GM20431 (cell line): ENCODE measurements around the gene VAPB.

Source experiments
- in situ Hi-C: fragments of 300-500 bp; cut with MseI, MboI; formaldehyde crosslinking; loops from one replicate; pipeline ENCODE4 v1.15.0; 2020; ENCODE audit warnings: low sequenced_read_pairs; ENCODE audit not compliant: unreplicated experiment

The VAPB gene

DNA sequence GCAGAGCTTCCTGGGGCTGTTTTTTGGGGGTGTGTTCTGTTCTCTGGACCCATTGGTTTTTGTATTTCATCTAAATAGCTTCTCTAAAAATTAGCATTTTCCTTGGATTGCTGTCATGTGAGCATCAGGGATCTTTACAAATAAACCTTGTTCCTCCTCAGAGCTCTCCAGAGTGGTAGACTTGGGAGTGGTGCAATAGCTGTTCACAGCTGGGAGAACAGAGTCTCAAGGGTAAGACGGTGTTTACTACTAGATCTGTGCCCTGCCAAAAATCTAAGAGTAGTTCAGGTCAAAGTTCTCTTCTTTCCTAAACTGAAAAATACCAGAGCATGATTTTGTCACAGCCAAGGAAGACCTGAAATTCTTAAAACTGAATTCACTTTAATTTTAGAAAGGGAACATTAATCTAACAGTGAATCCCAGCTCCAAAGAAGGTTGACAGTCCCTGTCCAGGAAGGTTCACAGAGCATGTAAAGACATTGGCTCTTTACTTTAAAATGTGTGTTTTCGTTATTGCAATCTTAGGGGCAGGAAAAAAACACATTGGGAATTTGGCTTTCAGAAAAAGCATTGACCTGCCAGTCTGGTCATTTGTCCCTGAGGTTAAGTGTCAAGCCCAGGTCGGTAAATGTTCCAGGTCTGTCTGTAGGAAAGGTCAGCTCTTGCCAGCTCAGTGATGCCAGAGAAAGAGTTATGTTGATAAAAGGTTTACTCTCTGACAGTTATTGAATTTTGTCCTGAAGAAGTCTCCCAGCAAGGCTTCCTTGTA is 43.3 kb downstream of the VAPB start:
- in situ Hi-C loops, result no loop called here

DNA sequence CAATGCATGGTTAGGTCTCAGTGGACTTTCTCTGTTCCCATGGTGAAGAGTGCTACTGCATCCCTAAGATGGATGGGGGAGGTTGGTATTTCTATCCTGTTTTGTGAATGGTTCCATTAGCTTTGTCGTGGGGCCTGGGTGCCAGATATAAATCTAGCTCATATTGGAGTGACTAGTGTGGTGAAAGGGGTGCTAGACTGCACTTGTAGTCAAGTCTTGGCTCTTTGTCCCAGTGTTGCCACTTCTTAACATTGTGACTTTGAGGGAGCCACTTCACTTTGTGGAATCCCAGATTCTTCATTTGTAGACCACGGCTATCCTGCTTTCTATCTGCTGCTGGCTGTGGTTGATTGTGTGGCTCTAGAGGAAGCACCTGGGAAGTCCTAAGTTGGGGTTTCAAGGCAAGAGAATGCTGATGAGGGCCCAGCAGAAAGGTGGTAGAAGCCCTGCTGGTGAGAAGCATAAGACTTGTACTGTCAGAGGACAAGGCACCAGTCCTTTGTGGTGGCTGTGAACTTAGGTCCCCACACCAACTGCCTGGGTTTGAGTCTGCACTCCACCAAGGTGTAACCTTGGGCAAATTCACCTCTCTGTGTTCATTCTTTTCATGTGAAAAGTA is 44.1 kb downstream of the VAPB start:
- in situ Hi-C loops, result no loop called here

DNA sequence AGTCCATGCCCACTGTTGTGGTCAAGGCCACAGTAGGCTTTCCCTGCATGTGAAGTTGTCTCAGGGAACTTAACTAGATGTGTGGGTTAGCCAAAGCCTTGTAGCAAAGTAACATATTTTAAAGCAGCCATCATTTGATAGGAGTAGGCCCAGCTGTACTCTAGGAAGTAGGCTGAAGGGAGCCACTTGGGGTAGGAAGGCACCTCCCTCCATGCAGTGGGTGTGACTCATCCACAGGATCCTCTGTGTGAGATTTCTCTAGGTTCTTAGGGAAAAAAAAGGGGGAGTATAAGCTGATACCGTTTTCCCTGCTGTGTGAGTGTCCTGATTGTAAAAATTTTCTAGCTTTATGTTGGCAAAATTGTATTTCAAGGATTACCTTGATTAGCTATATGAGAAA is 44.7 kb downstream of the VAPB start:
- in situ Hi-C loops, result no loop called here

DNA sequence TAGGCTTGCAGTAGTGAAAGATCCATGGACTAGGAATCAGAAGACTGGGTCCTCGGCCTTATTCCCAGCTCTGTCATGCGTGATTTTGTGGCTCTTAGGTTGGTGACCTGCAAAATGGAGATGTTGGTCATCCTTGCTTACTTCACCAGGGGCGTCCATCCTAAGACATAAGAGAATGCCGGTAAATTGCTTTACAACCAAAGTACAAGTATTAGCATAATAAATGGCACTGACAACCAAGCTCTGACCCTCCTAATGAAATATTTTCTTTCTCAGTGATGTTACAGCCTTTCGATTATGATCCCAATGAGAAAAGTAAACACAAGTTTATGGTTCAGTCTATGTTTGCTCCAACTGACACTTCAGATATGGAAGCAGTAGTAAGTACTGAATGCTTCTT is 45.3 kb downstream of the VAPB start:
- in situ Hi-C loops, result no loop called here

DNA sequence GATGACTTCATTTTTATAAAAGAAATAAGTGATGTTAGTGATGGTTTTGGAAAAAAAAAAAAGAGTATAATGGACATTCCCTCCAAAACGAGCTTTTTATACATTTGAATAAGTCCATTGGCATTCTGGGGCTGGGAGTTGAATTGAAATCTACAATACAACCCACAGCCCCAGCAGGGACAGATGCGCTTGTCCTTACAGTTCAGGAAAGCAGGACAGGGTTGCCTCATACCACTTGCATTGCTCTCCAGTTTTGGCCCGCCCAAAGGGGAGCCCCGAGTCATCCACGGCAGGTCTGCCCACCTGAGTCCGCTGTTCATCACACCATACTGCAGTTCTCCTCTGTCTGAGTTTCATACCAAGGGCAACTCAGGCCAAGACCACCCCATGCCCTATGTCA is 46.2 kb downstream of the VAPB start:
- in situ Hi-C loops, result no loop called here

DNA sequence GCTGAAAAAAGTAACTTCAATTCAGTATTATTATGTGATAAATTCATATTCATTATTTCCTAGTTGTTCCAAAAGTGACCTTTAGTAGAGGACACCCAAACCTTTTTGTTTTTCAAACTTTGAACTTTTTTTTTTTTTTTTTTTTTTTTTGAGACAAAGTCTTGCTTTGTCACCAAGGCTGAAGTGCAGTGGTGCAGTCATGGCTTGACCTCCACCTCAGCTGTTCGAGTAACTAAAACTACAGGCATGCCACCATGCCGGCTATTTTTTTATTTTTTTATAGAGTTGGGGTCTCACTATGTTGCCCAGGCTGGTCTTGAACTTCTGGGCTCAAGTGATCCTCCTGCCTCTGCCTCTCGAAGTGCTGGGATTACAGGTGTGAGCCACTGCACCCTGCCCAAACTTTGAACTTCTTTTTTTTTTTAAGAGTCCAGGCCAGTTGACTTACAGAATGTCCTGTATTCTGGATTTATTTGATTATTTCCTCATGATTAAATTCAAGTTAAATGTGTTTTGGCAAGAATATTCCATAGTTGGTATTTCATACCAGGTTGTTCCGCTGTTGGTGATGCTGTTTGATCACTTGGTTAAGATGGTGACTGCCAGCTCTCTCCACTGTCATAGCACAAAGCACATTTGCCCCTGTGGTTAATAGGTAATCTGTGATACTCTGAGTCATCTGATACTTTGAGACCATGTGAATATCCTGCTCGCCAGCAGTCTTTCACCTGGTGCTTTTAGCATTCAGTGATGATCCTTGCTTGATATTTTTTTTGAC is 48.0 kb downstream of the VAPB start:
- in situ Hi-C loops, result no loop called here

DNA sequence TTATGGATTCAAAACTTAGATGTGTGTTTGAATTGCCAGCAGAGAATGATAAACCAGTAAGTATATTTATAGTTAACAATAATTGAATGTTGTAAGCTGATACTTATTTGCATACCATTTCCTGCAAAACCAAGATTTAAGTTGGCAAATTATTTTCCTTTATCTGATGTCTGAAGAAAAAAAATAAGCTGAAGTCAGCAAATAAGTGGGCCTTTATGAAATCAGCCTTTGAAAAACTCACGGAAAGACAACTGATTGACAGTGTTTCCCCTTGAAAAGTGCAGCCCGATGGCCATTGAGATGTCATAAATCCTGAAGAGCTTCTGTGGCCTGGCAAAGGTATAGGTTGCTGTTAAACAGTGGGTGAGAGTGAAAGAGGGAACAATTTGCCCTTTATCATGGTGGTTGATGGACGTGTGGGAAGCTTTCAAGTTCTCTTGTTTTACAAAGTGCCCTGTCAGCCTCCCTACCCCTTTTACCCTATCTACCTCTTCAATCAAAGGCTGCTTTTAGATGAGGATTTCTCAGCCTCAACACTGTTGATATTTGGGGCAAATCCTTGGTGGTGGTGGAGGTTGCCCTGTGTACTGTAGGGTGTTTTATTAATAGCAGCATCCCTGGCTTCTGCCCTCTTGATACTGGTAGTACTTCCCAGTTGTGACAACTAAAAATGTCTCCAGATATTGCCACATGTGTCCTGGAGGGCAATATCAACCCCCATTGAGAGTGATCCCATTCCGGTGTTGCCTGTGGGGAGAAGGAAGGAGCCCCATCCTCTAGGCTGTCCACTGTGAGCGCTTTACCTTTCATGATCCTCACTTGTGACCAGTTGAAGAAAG is 50.2 kb downstream of the VAPB start:
- in situ Hi-C loops, result no loop called here

DNA sequence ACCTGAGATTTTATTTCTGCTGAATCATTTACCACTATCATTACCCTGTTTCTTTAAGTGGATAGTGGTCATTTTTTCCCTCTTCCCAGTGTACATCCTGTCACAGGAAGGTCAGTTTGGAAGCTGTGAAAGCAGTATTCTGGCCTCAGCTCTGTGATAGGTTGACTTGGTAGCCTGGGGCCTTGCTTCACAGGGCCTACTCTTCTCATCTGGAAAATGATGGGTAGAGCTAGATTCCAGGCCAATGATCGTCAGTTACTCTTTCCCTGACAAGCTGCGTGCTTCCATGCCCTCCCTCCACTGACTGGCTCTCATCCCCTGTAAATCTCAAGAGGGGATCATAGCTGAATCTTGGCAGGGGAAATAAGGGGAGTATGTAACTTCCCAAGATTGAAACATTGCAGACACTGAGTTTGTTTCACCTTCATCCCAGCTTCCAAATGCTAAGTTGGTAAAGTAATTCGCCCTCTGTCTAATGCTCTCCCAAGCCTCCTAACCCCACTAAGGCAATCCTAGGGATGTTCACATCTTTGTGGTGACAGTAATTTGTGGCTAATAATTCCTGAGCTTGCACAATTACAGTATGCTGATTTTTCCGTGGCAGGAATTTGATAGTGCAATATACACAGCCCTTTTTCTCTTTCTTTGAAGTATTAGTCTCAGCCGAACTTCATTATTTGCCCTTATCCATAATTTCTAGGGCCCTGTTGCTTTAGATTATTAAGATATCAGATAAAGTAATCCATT is 51.2 kb downstream of the VAPB start:
- in situ Hi-C loops, result no loop called here

DNA sequence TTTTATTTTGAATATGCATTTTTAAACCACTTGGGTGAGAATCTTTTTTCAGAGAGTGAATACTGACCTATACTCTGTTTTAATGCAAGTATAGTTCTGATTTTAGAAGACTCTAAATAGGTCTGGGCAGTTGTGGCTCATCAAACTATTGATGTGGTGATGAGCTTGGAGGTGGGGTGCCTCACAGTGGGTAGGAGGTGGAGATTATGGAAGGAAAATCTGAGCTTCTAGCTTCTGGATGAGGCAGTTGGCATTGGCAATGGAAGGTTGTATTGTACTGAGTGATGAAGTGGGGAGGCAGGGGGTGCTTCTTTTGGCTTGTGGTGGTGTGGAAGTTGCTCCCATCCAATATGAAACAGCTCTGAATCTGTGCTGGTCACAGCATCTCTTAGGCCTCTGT is 52.7 kb downstream of the VAPB start:
- in situ Hi-C loops, result no loop called here

DNA sequence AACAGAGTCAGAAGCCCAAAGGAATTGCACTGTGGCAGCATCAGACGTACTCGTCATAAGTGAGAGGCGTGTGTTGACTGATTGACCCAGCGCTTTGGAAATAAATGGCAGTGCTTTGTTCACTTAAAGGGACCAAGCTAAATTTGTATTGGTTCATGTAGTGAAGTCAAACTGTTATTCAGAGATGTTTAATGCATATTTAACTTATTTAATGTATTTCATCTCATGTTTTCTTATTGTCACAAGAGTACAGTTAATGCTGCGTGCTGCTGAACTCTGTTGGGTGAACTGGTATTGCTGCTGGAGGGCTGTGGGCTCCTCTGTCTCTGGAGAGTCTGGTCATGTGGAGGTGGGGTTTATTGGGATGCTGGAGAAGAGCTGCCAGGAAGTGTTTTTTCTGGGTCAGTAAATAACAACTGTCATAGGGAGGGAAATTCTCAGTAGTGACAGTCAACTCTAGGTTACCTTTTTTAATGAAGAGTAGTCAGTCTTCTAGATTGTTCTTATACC is 55.8 kb downstream of the VAPB start:
- in situ Hi-C loops, result no loop called here

DNA sequence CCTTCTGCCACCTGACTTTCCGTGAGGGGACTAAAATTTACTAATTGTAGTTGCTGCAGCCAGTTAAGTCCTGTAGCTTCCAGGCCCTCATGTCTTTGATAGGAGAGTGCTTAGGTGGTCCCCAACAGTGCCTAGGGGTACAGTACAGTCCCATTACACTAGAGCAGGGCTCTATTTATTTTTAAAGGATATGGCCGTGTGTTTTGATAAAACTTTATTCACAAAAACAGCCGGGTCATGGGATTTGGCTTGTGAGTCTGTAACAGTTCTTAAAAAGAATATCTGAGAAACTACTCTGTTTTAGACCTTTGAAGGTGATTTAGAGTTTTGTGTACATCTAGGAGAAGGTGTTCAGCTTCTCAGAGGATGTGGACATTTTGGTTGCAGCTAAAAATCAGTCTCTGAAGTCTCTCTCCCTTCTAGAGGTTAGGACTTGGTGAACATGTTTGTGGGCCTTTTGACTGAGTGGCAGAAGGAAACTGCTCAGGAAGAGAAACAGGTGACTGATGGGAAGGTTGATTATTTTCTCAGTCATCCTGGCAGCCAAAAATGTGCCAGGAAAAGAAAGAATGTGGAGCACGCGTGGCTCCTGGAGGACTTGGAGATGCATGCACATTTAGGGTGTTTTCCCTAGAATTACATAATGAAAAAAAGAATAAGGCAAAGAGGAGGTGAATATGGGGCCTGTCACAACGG is 57.4 kb downstream of the VAPB start:
- in situ Hi-C loops, result no loop called here

DNA sequence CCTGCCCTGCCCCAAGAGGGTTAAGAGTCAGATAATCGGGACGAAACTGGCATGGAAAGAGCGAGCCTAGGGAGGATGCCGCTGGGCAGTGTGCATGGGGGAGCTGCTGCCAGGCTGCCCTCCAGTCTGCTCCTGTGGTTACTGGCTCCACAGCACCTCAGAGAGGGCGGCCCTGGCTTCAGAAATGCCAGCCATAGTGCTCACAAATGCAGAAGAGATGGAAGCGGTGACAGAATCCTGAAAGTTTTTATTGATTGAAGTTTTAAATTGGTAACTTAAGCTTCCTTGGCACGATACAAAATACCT is 57.9 kb downstream of the VAPB start:
- in situ Hi-C loops, result no loop called here

DNA sequence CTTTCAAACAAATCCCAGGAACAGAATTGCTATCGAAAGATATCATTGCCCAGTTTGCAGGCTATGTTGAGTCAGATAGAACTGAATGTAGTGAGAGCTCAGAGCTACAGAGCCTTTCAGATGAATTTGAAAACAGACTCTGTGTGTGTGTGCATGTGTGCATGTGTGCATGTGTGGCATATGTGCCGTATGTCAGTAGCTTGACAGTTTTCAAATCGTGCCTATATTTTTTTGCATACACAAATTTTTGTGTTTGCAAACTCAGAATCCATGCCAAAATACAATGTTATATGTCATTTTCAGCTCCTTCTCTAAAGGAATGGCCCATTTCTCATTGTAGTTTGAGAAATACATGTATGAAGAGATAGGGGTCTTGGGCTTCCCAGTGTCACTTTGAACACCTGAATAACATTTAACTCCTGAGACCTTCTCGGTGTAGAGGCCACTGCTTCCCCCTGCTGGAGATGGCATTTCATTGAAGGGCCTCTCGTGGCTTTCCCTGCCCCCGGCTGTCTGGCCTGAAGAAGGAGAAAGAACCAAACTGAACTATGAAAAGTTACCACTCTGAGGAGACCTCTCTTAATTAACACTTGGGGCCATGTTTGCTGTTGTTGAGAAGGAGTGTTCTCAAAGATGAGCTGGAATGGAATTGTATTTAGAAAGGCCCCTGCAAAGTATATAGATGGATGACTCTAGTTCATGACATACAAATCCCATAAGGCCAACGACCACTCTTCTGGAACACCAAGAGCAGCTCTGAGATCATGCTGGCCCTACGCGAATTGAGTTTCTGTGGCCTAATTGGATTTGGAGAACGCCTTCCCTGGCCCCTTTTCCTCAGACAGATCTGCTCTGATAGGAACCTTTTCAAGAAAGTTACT is 58.7 kb downstream of the VAPB start:
- in situ Hi-C loops, result no loop called here

DNA sequence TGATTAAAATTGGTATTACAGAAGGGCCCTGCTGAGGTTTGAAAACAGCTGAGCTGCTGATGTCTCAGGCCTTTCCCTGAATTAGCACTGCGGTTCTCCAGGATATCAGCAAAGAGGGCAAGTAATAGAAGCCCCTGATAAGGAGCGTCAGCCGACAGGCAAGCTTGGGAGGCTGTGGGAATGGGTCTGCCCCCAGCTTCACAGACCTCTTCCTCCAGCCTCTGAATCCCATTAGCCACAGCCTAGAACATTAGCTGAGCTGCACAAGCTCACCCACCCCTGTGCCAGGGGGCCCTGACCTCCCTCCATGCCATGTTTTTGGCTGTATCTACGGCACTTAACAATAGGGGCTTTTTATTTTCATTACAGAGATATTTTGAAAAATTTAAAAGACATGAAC is 59.9 kb downstream of the VAPB start:
- in situ Hi-C loops, result no loop called here

DNA sequence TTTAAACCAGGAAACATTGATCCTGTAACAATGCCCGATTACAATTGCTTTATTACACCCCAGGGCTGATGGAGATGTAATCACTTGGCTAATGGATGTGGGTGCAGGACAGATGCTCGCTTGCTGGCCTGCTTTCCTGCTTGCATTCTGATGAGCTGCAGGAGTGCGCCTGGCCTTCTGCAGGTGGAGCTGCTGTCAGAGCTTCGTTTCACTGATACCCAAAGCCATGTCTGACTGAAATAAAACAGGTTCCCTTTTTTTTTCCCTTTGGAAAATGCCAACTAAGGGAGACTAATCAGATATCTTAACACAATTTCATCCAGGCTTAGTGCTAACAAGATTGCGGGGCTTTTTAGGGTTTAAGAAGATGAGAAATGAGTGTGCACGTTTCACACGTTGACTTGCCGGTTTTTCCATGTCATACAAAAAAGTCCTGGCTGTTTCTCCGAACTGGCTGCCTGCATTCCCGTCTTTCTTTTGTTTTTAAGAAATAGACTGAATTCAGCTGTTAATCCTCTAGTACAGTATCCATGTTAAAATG is 60.7 kb downstream of the VAPB start:
- in situ Hi-C loops, result no loop called here

DNA sequence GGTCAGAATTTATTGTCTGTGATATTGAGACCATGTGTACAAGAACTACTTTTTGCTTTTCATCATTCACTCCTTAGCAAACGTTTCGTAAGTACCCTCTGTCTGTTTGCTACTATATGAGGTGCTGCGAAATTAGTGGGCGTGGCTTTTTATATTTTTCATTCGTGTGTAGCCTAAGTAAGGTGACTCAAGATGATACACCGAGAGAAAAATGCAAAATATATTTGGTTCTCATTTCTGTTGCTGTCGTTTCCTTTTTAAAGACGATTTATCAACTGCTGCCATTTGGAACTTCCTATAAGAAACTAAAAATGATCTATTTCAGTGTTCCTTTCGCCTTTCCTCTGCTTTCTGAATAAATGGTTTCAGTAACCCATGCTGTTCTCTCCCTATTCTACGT is 61.2 kb downstream of the VAPB start:
- in situ Hi-C loops, result no loop called here

DNA sequence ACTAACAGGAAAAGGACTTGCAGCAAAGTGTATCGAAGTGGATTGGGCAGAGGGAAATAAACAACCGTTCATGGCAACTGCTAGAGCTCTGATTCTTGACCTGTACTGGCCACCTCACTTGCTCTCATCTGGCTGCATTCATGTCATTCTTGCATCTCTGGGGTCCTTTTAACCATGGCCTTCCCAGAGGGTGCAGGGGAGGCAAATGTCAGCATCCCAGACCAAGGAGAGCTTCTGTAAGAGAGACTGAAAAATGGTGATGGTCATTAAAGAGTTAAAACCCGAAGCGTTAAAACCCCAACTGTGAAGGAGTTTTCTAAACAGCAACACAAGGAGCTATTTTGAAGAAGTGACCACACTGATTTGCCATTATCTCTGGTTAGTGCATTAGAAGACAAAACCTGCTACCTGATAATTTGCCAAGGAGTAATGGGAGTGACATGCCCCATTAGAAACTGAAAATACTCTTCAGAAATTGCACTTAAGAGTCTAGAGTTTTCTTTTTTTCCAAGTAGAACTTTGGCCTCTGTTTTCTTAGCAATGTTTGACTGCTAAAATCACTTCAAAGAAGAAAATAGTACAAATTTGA is 63.7 kb downstream of the VAPB start:
- in situ Hi-C loops, result no loop called here

DNA sequence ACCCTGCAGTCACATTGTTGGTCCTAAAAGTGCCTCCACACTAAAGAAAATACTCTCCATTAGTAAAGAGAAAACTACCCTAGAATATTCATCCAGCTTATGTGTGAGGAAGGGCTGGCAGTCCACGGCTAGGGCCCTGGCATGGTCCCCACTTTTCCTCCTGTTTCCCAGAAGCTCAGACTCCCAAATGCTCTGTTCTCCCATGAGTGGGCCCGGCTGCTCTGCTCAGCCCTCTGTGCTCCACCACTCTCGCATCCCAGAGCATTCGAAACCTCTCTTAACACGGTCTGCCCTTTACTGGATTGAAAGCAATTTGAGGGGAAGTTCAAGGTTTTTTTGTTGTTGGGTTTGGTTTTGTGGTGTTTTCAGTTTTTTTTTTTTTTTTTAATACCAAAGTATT is 64.4 kb downstream of the VAPB start:
- in situ Hi-C loops, result no loop called here
